K562 (cell line): ENCODE results near the gene IL1F10. TPM values are rescaled to one million over a fixed set of nuclear protein-coding genes. Genes with fewer than 3 reads are reported as not detected.

Source experiments
- BHLHE40 ChIP-seq: IDR thresholded peaks from 2 replicates; pipeline ENCODE4 v1.6.1; 2011; ENCODE audit warnings: low read length, improper control_type of control experiment
- CBFA2T2 ChIP-seq: fragments of 450-650 bp; conservative IDR thresholded peaks from 2 replicates; pipeline ENCODE4 v1.6.1; 2017; ENCODE audit warnings: mild to moderate bottlenecking
- CHD2 ChIP-seq: IDR thresholded peaks from 2 replicates; pipeline ENCODE4 v1.6.1; 2011; ENCODE audit warnings: low read depth, low read length
- KDM5B ChIP-seq: fragments of 200-600 bp; sonication (generic); IDR thresholded peaks from 2 replicates; pipeline ENCODE4 v1.6.1; 2012; ENCODE audit warnings: low read depth, mild to moderate bottlenecking, moderate library complexity, low read length, control low read depth, inconsistent platforms; ENCODE audit not compliant: insufficient replicate concordance
- USF2 ChIP-seq: sonication (generic); formaldehyde crosslinking; IDR thresholded peaks from 2 replicates; pipeline ENCODE4 v1.5.0; 2020; ENCODE audit warnings: missing genetic modification reagents
- polyA plus RNA-seq, 8 experiments: library from polyadenylated mRNA; depleted of rRNA in 4 of 8; stranded (reverse) in 5 of 8; unstranded in 3 of 8; fragments of >200 nt; fragmentation: Nextera tagmentation in 2 of 8; fragmentation: Illumina TruSeq in 1 of 8; extraction: Ambion mirVana in 2 of 8; extraction: Trizol in 1 of 8; gene quantifications; 2 replicates each; pipeline versions ENCODE4 v1.2.1 to v1.2.3, GENCODE V29; 2011 to 2014; ENCODE audit warnings: inconsistent platforms in 1 of 8, missing spikeins in 1 of 8
- small RNA-seq: library from RNA; depleted of rRNA; stranded (forward); fragments of <200 nt; gene quantifications from one replicate; pipeline ENCODE3, GENCODE V24; 2014
- total RNA-seq, 7 experiments: library from RNA; depleted of rRNA in 6 of 7; stranded (reverse); fragments of >200 nt in 6 of 7; fragmentation: Illumina TruSeq in 2 of 7; extraction: Trizol in 2 of 7; gene quantifications; 2 replicates each; pipeline versions ENCODE4 v1.2.1 to v1.2.3, GENCODE V29; 2011 to 2021; ENCODE audit warnings: low replicate concordance in 1 of 7
- TF ChIP-seq, protein P1 (sequence below): fragments of 200-800 bp; sonication (Bioruptor generic); IDR thresholded peaks from 2 replicates; pipeline ENCODE4 v1.6.1; 2017; ENCODE audit warnings: missing genetic modification characterization, missing compliant biosample characterization

Gene IL1F10
- total and polyA plus RNA-seq, 9 of the 15 experiments (the other 6 are each of a cell fraction or from before 2014, with no cell fraction given), result not detected

DNA sequence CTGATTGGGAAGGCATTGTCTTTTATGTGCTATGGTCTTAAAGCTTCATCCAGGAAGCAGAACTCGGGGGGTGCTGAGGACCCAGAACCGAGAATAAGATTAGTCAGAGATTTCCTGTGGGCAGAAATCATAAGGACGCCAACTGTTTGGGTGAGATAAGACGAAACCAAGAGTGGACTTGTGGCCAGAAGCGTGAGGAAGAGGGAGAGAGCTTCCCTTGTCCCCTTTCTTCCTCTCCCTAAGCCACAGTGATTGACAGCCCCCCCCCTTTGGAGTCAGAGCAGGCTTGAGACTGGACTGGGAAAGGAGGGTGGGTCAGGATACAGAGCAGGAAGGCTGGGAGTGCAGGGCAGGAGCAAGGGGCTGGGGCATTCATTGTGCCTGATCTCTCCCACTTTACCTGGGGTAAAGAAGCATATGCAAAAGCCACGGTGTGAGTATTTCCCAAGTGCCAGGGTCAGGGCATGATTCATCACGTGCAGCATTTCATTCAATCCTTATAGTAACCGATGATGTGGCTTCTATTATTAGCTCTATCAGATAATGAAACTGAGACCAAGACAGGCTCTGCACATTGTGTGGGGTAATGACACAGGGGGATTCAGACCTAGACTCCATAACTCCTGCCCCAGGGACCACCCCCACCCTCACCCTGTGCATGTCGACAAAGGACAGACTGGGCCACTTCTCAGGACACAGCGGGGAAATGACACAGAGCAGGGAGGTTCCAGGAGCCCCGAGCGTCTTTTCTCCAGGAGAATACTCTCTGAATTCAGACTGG lies 56.6 kb downstream of the IL1F10 start (continued):
- TF ChIP-seq CBFA2T2 (peak; percentile 42; the same call in 1 of the 2 replicates), USF2 (CRISPR knock-in tag) (peak; percentile 7; the same call in 1 of the 2 replicates), KDM5B (no peak), CHD2 (no peak), BHLHE40 (peak; percentile 76)
- TF ChIP-seq, protein P1, sequence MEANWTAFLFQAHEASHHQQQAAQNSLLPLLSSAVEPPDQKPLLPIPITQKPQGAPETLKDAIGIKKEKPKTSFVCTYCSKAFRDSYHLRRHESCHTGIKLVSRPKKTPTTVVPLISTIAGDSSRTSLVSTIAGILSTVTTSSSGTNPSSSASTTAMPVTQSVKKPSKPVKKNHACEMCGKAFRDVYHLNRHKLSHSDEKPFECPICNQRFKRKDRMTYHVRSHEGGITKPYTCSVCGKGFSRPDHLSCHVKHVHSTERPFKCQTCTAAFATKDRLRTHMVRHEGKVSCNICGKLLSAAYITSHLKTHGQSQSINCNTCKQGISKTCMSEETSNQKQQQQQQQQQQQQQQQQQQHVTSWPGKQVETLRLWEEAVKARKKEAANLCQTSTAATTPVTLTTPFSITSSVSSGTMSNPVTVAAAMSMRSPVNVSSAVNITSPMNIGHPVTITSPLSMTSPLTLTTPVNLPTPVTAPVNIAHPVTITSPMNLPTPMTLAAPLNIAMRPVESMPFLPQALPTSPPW (CRISPR knock-in tag), result peak; percentile 70

Small RNAs within 50 kb of the gene (small RNA-seq; reads per million reads assigned to genes)
- gene RNU6-1180P, result not detected

Other genes with a start within 250 kb of the IL1F10 start
Only the 7 nearest of the 9 such genes appear.
- gene IL37, start 156.8 kb upstream of the IL1F10 start, total RNA-seq (2014; rRNA removed), result not detected in 2 replicates
- not detected in 2 replicates for gene IL37, start 156.8 kb upstream of the IL1F10 start, total RNA-seq (2014; rRNA removed; fragmentation: Illumina TruSeq; extraction: Trizol)
- not detected in 2 replicates for gene IL37, start 156.8 kb upstream of the IL1F10 start, total RNA-seq (2015; rRNA removed; fragmentation: Illumina TruSeq; extraction: Trizol)
- not detected in 2 replicates for gene IL37, start 156.8 kb upstream of the IL1F10 start, total RNA-seq (2021)
- gene IL37, start 156.8 kb upstream of the IL1F10 start, polyA plus RNA-seq (2011; rRNA removed), result not detected in 2 replicates
- not detected in 2 replicates for gene IL37, start 156.8 kb upstream of the IL1F10 start, polyA plus RNA-seq (2014; fragmentation: Illumina TruSeq; extraction: Trizol)
- not detected for gene IL37, start 156.8 kb upstream of the IL1F10 start, polyA plus RNA-seq (2014; fragmentation: Nextera tagmentation; extraction: Ambion mirVana)
- gene IL37, start 156.8 kb upstream of the IL1F10 start, polyA plus RNA-seq (2014; rRNA removed), result not detected in 2 replicates
- not detected in 2 replicates for gene IL36G, start 90.0 kb upstream of the IL1F10 start, total RNA-seq (2014; rRNA removed)
- not detected in 2 replicates for gene IL36G, start 90.0 kb upstream of the IL1F10 start, total RNA-seq (2014; rRNA removed; fragmentation: Illumina TruSeq; extraction: Trizol)
- not detected in 2 replicates for gene IL36G, start 90.0 kb upstream of the IL1F10 start, total RNA-seq (2015; rRNA removed; fragmentation: Illumina TruSeq; extraction: Trizol)
- gene IL36G, start 90.0 kb upstream of the IL1F10 start, total RNA-seq (2021), result not detected in 2 replicates
- gene IL36G, start 90.0 kb upstream of the IL1F10 start, polyA plus RNA-seq (2011; rRNA removed), result not detected in 2 replicates
- gene IL36G, start 90.0 kb upstream of the IL1F10 start, polyA plus RNA-seq (2014; fragmentation: Illumina TruSeq; extraction: Trizol), result not detected in 2 replicates
- not detected for gene IL36G, start 90.0 kb upstream of the IL1F10 start, polyA plus RNA-seq (2014; fragmentation: Nextera tagmentation; extraction: Ambion mirVana)
- gene IL36G, start 90.0 kb upstream of the IL1F10 start, polyA plus RNA-seq (2014; rRNA removed), result not detected in 2 replicates
- gene IL36A, start 62.5 kb upstream of the IL1F10 start, total RNA-seq (2014; rRNA removed), result not detected in 2 replicates
- not detected in 2 replicates for gene IL36A, start 62.5 kb upstream of the IL1F10 start, total RNA-seq (2014; rRNA removed; fragmentation: Illumina TruSeq; extraction: Trizol)
- gene IL36A, start 62.5 kb upstream of the IL1F10 start, total RNA-seq (2015; rRNA removed; fragmentation: Illumina TruSeq; extraction: Trizol), result not detected in 2 replicates
- not detected in 2 replicates for gene IL36A, start 62.5 kb upstream of the IL1F10 start, total RNA-seq (2021)
- gene IL36A, start 62.5 kb upstream of the IL1F10 start, polyA plus RNA-seq (2011; rRNA removed), result not detected in 2 replicates
- not detected in 2 replicates for gene IL36A, start 62.5 kb upstream of the IL1F10 start, polyA plus RNA-seq (2014; fragmentation: Illumina TruSeq; extraction: Trizol)
- gene IL36A, start 62.5 kb upstream of the IL1F10 start, polyA plus RNA-seq (2014; fragmentation: Nextera tagmentation; extraction: Ambion mirVana), result not detected
- not detected in 2 replicates for gene IL36A, start 62.5 kb upstream of the IL1F10 start, polyA plus RNA-seq (2014; rRNA removed)
- gene IL36B, start 15.1 kb upstream of the IL1F10 start, total RNA-seq (2014; rRNA removed), result not detected in 2 replicates
- not detected in 2 replicates for gene IL36B, start 15.1 kb upstream of the IL1F10 start, total RNA-seq (2014; rRNA removed; fragmentation: Illumina TruSeq; extraction: Trizol)
- gene IL36B, start 15.1 kb upstream of the IL1F10 start, total RNA-seq (2015; rRNA removed; fragmentation: Illumina TruSeq; extraction: Trizol), result not detected in 2 replicates
- not detected in 2 replicates for gene IL36B, start 15.1 kb upstream of the IL1F10 start, total RNA-seq (2021)
- not detected in 2 replicates for gene IL36B, start 15.1 kb upstream of the IL1F10 start, polyA plus RNA-seq (2011; rRNA removed)
- gene IL36B, start 15.1 kb upstream of the IL1F10 start, polyA plus RNA-seq (2014; fragmentation: Illumina TruSeq; extraction: Trizol), result not detected in 2 replicates
- gene IL36B, start 15.1 kb upstream of the IL1F10 start, polyA plus RNA-seq (2014; fragmentation: Nextera tagmentation; extraction: Ambion mirVana), result not detected
- not detected in 2 replicates for gene IL36B, start 15.1 kb upstream of the IL1F10 start, polyA plus RNA-seq (2014; rRNA removed)
- not detected in 2 replicates for gene IL36RN, start 8.8 kb upstream of the IL1F10 start, total RNA-seq (2014; rRNA removed)
- gene IL36RN, start 8.8 kb upstream of the IL1F10 start, total RNA-seq (2014; rRNA removed; fragmentation: Illumina TruSeq; extraction: Trizol), result not detected in 2 replicates
- gene IL36RN, start 8.8 kb upstream of the IL1F10 start, total RNA-seq (2015; rRNA removed; fragmentation: Illumina TruSeq; extraction: Trizol), result not detected in 2 replicates
- gene IL36RN, start 8.8 kb upstream of the IL1F10 start, total RNA-seq (2021), result not detected in 2 replicates
- not detected in 2 replicates for gene IL36RN, start 8.8 kb upstream of the IL1F10 start, polyA plus RNA-seq (2011; rRNA removed)
- gene IL36RN, start 8.8 kb upstream of the IL1F10 start, polyA plus RNA-seq (2014; fragmentation: Illumina TruSeq; extraction: Trizol), result not detected in 2 replicates
- gene IL36RN, start 8.8 kb upstream of the IL1F10 start, polyA plus RNA-seq (2014; fragmentation: Nextera tagmentation; extraction: Ambion mirVana), result not detected
- gene IL36RN, start 8.8 kb upstream of the IL1F10 start, polyA plus RNA-seq (2014; rRNA removed), result not detected in 2 replicates
- gene IL1RN, start 59.6 kb downstream of the IL1F10 start, total RNA-seq (2014; rRNA removed), result not detected in 2 replicates
- gene IL1RN, start 59.6 kb downstream of the IL1F10 start, total RNA-seq (2014; rRNA removed; fragmentation: Illumina TruSeq; extraction: Trizol), result not detected in 2 replicates
- gene IL1RN, start 59.6 kb downstream of the IL1F10 start, total RNA-seq (2015; rRNA removed; fragmentation: Illumina TruSeq; extraction: Trizol), result not detected in 2 replicates
- gene IL1RN, start 59.6 kb downstream of the IL1F10 start, total RNA-seq (2021), result not detected in 2 replicates
- 0.13 TPM in 1 of 2 replicates, not detected in the other for gene IL1RN, start 59.6 kb downstream of the IL1F10 start, polyA plus RNA-seq (2011; rRNA removed)
- not detected in 2 replicates for gene IL1RN, start 59.6 kb downstream of the IL1F10 start, polyA plus RNA-seq (2014; fragmentation: Illumina TruSeq; extraction: Trizol)
- gene IL1RN, start 59.6 kb downstream of the IL1F10 start, polyA plus RNA-seq (2014; fragmentation: Nextera tagmentation; extraction: Ambion mirVana), result not detected
- gene IL1RN, start 59.6 kb downstream of the IL1F10 start, polyA plus RNA-seq (2014; rRNA removed), result not detected in 2 replicates
- 41.0 and 47.0 TPM in 2 replicates for gene PSD4, start 106.0 kb downstream of the IL1F10 start, total RNA-seq (2014; rRNA removed)
- 13.0 and 14.8 TPM in 2 replicates for gene PSD4, start 106.0 kb downstream of the IL1F10 start, total RNA-seq (2014; rRNA removed; fragmentation: Illumina TruSeq; extraction: Trizol)
- gene PSD4, start 106.0 kb downstream of the IL1F10 start, total RNA-seq (2015; rRNA removed; fragmentation: Illumina TruSeq; extraction: Trizol), result 20.8 and 21.7 TPM in 2 replicates
- gene PSD4, start 106.0 kb downstream of the IL1F10 start, total RNA-seq (2021), result 48.3 and 54.0 TPM in 2 replicates
- gene PSD4, start 106.0 kb downstream of the IL1F10 start, polyA plus RNA-seq (2011; rRNA removed), result 11.0 and 14.5 TPM in 2 replicates
- 28.4 and 32.1 TPM in 2 replicates for gene PSD4, start 106.0 kb downstream of the IL1F10 start, polyA plus RNA-seq (2014; fragmentation: Illumina TruSeq; extraction: Trizol)
- gene PSD4, start 106.0 kb downstream of the IL1F10 start, polyA plus RNA-seq (2014; fragmentation: Nextera tagmentation; extraction: Ambion mirVana), result under 1 TPM; 0.46 to 0.52 TPM
- gene PSD4, start 106.0 kb downstream of the IL1F10 start, polyA plus RNA-seq (2014; rRNA removed), result 27.4 and 30.3 TPM in 2 replicates